Caki2 (cell line): ENCODE data around the gene ANKS1A. TPM values are rescaled to one million over a fixed set of nuclear protein-coding genes. Genes with fewer than 3 reads are reported as not detected.
"Not testable (repeated sequence)": the region's sequence is repeated elsewhere in the genome, so short reads cannot be mapped to it uniquely, and the experiment has no call there.

Source experiments
- DNase-seq: peaks from one replicate; pipeline ENCODE4 v3.0.0-alpha.2; 2015; ENCODE audit warnings: low read depth
- in situ Hi-C: cut with HindIII; loops from 2 replicates; pipeline ENCODE4 v1.10.0; 2016; ENCODE audit warnings: low sequenced_read_pairs, low pct_unique_long_range_greater_than_20kb, mixed read lengths
- total RNA-seq: library from RNA; depleted of rRNA; stranded (reverse); fragments of >200 nt; shearing (Covaris generic); gene quantifications from 2 replicates; pipeline ENCODE4 v1.2.3, GENCODE V29; 2014; ENCODE audit warnings: low replicate concordance; rRNA removed

The ANKS1A gene
- total RNA-seq, 1 experiment from 2014 or later, result 15.2 TPM

GRCh38 chr6:35136185-35136584 lies 247.1 kb downstream of the ANKS1A start:
- in situ Hi-C loops, result no loop called here
- DNase-seq, result no peak

GRCh38 chr6:35138191-35138590 lies 249.1 kb downstream of the ANKS1A start:
- in situ Hi-C loops, DNase-seq: not testable (repeated sequence)

DNA sequence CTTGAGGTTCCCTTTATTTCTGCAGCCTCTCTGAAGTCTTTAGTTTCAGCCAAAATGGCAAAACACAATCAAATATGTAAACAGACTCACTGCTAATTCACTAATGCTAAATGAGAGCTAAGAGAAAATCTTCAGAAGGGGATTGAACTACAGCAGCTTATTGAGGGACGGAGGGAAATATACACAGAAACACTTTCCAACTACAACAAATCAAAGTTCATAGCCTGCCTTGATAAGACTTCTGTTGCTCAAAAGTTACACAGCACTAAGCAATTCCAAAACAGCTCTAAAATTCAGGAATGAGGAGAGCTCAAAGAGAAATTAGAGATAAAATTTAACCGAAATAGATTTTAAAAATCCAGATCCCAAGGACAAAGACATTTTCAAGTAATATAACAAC lies 250.4 kb downstream of the ANKS1A start:
- in situ Hi-C loops, result no loop called here
- no peak for DNase-seq

- DNase-seq, result peak; percentile 31
- in situ Hi-C loops, result no loop called here
Observed at GRCh38 chr6:35139924-35140638, 251.0 kb downstream of the ANKS1A start.

DNA sequence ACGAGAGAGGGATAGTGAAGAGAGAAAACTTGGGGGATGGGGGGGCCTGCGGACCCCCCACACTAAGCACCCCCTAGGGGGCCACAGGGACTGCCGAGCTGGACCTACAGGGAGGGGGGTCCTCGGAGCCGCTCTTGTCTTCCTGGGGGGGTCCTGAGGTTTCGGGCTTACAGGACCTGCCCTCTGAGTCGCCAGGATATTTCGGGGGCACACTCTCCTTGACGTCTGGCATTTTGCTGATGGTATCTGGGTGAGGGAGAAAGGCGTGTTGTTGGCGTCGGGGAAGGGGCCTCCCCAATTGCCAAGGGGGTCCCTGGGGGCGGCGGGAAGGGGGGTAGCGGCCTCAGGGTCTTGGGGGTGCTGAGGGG lies 251.6 kb downstream of the ANKS1A start:
- no peak for DNase-seq
- in situ Hi-C loops, result no loop called here

Other genes starting within 250 kb of the ANKS1A start
- 46.1 and 54.5 TPM in 2 replicates for gene ILRUN, start 192.5 kb upstream of the ANKS1A start, total RNA-seq
- 468 and 560 TPM in 2 replicates for gene SNRPC, start 131.8 kb upstream of the ANKS1A start, total RNA-seq
- gene BLTP3A, start 97.2 kb upstream of the ANKS1A start, total RNA-seq, result 3.5 and 5.6 TPM in 2 replicates
- 43.8 and 46.4 TPM in 2 replicates for gene TAF11, start 1.2 kb upstream of the ANKS1A start, total RNA-seq